Breast epithelium (tissue), 4 donors: ENCODE data around the gene LMTK3. TPM values are rescaled to one million over a fixed set of nuclear protein-coding genes. Genes with fewer than 3 reads are reported as not detected.
A peak's percentile ranks its signal among the peaks of the same experiment; 100 is the strongest.
"Not testable (repeated sequence)": the region's sequence is repeated elsewhere in the genome, so short reads cannot be mapped to it uniquely, and the experiment has no call there.

Experiments used
- DNase-seq, 2 donors: peaks; one replicate each; pipeline ENCODE4 v3.0.0-alpha.2; 2019; ENCODE audit warnings: low spot score in 2 of 2
- H3K27ac ChIP-seq, 2 donors: fragments of 200-600 bp; sonication (generic) in 1 of 2; one replicate each; pipeline ENCODE4 v1.5.1; 2016 to 2019; ENCODE audit warnings: mild to moderate bottlenecking in 1 of 2
- H3K27me3 ChIP-seq, 2 donors: fragments of 200-600 bp; sonication (generic) in 1 of 2; one replicate each; pipeline versions ENCODE4 v1.5.1 to v1.6.0; 2017 to 2019; ENCODE audit warnings: control low read depth in 1 of 2, mild to moderate bottlenecking in 1 of 2
- H3K36me3 ChIP-seq: fragments of 200-600 bp; one replicate; pipeline ENCODE4 v1.5.1; 2019
- H3K4me1 ChIP-seq, 2 donors: fragments of 200-600 bp; sonication (generic); one replicate each; pipeline ENCODE4 v1.5.1; 2016 to 2019; ENCODE audit warnings: control low read depth in 1 of 2
- H3K4me3 ChIP-seq, 3 donors: fragments of 200-600 bp; sonication (generic); 1 replicate in 2 of 3; 2 replicates in 1 of 3; pipeline ENCODE4 v1.5.1; 2016 to 2019; ENCODE audit warnings: mild to moderate bottlenecking in 3 of 3, moderate library complexity in 2 of 3
- H3K9me3 ChIP-seq, 2 donors: fragments of 200-600 bp; sonication (generic) in 1 of 2; one replicate each; pipeline ENCODE4 v1.5.1; 2016 to 2019; ENCODE audit warnings: control low read depth in 1 of 2
- POLR2A ChIP-seq: fragments of 450-650 bp; IDR thresholded peaks from one replicate; pipeline ENCODE4 v1.6.1; 2016; ENCODE audit warnings: antibody characterized with exemption, mild to moderate bottlenecking, moderate library complexity
- POLR2AphosphoS5 ChIP-seq, 3 donors: sonication (generic); formaldehyde crosslinking; IDR thresholded peaks; one replicate each; pipeline ENCODE4 v1.6.1; 2017; ENCODE audit warnings: antibody characterized with exemption in 3 of 3
- intact Hi-C: fragments of 100-400 bp; cut with DNase I; formaldehyde crosslinking; loops from one replicate; pipeline ENCODE4 v1.15.1; 2023; ENCODE audit warnings: low total_unique reads
- total RNA-seq, 3 donors: library from RNA; depleted of rRNA; stranded (reverse); fragments of >200 nt; gene quantifications; one replicate each; pipeline ENCODE4 v1.1.0, GENCODE V29; 2016
- TF ChIP-seq, protein P1 (sequence below), 3 donors: fragments of 450-650 bp; IDR thresholded peaks; one replicate each; pipeline ENCODE4 v1.5.1; 2016 to 2017; ENCODE audit warnings: antibody characterized with exemption in 3 of 3, mild to moderate bottlenecking in 3 of 3, moderate library complexity in 3 of 3

LMTK3 gene
- total RNA-seq, 3 donors from 2014 or later, result 1.3 to 2.9 TPM; not detected in 1

GRCh38 chr19:48544856-48545750 is 33.5 kb upstream of the LMTK3 start:
- H3K4me3 ChIP-seq, result no peak overlapping the region
- H3K27ac ChIP-seq, result no peak overlapping the region
- intact Hi-C loops, result no loop called here
- H3K4me1 ChIP-seq, result no peaks in the 10 kb centered on the region
- DNase-seq, result no peak
- H3K36me3 ChIP-seq, result no peaks in the 10 kb centered on the region
- no peak for TF ChIP-seq POLR2A
- no peaks in the 10 kb centered on the region for H3K9me3 ChIP-seq
- no peaks in the 10 kb centered on the region for H3K27me3 ChIP-seq

DNA sequence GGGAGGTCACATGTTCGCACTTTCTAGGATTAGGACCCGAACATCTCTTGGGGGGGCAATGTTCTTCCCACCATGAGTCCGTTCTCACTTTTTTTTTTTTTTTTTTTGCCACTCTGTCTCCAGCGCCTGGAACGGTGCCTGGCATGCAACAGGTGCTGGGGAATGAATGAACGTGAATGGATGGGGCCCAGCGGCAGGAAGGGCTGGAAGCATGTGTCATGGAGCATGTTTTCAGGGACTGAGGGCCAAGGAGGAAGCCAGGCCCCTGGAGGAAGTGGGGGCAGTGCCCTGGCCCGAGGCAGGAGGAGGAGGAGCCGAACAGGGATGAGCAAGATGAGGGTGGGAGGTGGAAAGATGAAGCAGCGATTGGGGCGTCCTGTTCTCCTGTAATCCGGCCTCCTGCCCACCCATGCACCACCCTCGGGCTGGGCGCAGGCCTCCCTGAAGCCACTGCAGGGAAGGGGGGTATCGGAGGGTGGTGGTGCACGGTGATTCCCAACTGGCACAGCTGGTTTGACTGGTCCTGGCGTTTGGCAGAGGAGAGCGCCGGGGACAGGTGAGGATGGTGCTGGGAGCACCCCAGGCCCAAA is 31.6 kb upstream of the LMTK3 start:
- peak overlapping the region; percentile 75 to 80 for H3K27ac ChIP-seq
- TF ChIP-seq POLR2AphosphoS5 (IDR thresholded peaks at IDR 0.05), result peak; percentile 29 to 55 (median 38)
- TF ChIP-seq POLR2A, result no peak
- TF ChIP-seq, protein P1, sequence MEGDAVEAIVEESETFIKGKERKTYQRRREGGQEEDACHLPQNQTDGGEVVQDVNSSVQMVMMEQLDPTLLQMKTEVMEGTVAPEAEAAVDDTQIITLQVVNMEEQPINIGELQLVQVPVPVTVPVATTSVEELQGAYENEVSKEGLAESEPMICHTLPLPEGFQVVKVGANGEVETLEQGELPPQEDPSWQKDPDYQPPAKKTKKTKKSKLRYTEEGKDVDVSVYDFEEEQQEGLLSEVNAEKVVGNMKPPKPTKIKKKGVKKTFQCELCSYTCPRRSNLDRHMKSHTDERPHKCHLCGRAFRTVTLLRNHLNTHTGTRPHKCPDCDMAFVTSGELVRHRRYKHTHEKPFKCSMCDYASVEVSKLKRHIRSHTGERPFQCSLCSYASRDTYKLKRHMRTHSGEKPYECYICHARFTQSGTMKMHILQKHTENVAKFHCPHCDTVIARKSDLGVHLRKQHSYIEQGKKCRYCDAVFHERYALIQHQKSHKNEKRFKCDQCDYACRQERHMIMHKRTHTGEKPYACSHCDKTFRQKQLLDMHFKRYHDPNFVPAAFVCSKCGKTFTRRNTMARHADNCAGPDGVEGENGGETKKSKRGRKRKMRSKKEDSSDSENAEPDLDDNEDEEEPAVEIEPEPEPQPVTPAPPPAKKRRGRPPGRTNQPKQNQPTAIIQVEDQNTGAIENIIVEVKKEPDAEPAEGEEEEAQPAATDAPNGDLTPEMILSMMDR (IDR thresholded peaks at IDR 0.05), result no peak
- peak; percentile 85 to 92 for DNase-seq
- no peaks in the 10 kb centered on the region for H3K36me3 ChIP-seq
- peak overlapping the region in 2 of 3 donors; percentile 11 to 39 for H3K4me3 ChIP-seq
- H3K9me3 ChIP-seq, result no peaks in the 10 kb centered on the region
- H3K27me3 ChIP-seq, result no peaks in the 10 kb centered on the region
- intact Hi-C loops, result no loop called here
- no peaks in the 10 kb centered on the region for H3K4me1 ChIP-seq

DNA sequence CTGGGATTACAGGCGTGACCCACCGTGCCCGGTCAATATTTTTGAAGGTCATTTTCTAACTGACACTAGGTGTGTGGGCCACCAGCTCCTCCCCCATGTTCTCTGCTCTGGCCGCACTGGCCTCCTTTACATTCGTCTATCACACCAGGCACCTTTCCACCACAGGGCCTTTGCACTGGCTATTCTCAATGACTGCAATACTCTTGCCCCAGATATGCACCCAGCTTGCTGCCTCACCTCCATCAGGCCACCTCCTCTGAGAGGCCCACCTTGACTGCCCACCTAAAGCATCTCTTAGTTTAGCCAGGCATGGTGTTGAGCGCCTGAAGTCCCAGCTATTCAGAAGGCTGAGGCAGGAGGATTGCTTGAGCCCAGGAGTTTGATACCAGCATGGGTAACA is 30.2 kb upstream of the LMTK3 start:
- no peaks in the 10 kb centered on the region for H3K4me1 ChIP-seq
- H3K27me3 ChIP-seq, result no peaks in the 10 kb centered on the region
- no peak overlapping the region for H3K4me3 ChIP-seq
- DNase-seq, result no peak
- H3K36me3 ChIP-seq, result no peaks in the 10 kb centered on the region
- no peak overlapping the region for H3K27ac ChIP-seq
- intact Hi-C loops, result no loop called here
- no peak for TF ChIP-seq POLR2A
- no peaks in the 10 kb centered on the region for H3K9me3 ChIP-seq

GRCh38 chr19:48540110-48540509 is 28.5 kb upstream of the LMTK3 start:
- H3K4me1 ChIP-seq, result no peaks in the 10 kb centered on the region
- no peak overlapping the region for H3K4me3 ChIP-seq
- H3K27ac ChIP-seq, result no peak overlapping the region
- intact Hi-C loops, result no loop called here
- H3K27me3 ChIP-seq, result no peaks in the 10 kb centered on the region
- DNase-seq, result no peak
- H3K36me3 ChIP-seq, result no peaks in the 10 kb centered on the region
- no peaks in the 10 kb centered on the region for H3K9me3 ChIP-seq
- no peak for TF ChIP-seq POLR2AphosphoS5 (IDR thresholded peaks at IDR 0.05)
- TF ChIP-seq, protein P1 (IDR thresholded peaks at IDR 0.05), result no peak
- TF ChIP-seq POLR2A, result no peak

- Histone ChIP-seq H3K4me3 (no peak overlapping the region), H3K4me1 (no peaks in the 10 kb centered on the region), H3K27me3 (no peaks in the 10 kb centered on the region), H3K9me3 (no peaks in the 10 kb centered on the region), H3K27ac (no peak overlapping the region), H3K36me3 (no peaks in the 10 kb centered on the region)
- intact Hi-C loops, result no loop called here
- no peak for DNase-seq
- TF ChIP-seq POLR2AphosphoS5 (IDR thresholded peaks at IDR 0.05) (no peak), POLR2A (no peak)
- TF ChIP-seq, protein P1 (IDR thresholded peaks at IDR 0.05), result no peak
These were observed 28.0 kb upstream of the LMTK3 start for GRCh38 chr19:48539503-48540096.

- H3K27me3 ChIP-seq, H3K4me1 ChIP-seq, intact Hi-C loops, H3K27ac ChIP-seq, H3K9me3 ChIP-seq, H3K36me3 ChIP-seq, H3K4me3 ChIP-seq, DNase-seq: not testable (repeated sequence)
These were observed 26.4 kb upstream of the LMTK3 start for GRCh38 chr19:48538057-48538456.
